Measurements from ENCODE around the gene CYS1. TPM values are rescaled to one million over a fixed set of nuclear protein-coding genes. Genes with fewer than 3 reads are reported as not detected.

The CYS1 gene
- total and polyA plus RNA-seq, 2 of the 8 experiments (the other 6 are each of a cell fraction or from before 2014, with no cell fraction given): 0.09 to 0.13 TPM

GRCh38 chr2:10016802-10017258 lies 63.4 kb downstream of the CYS1 start:
- Histone ChIP-seq H4K5ac (ENCODE audit: insufficient read length, low read depth, low read length) (no peak overlapping the region), H3K27me3 (replicated peaks in 1 of 4; ENCODE audit: control insufficient read depth in 3 of 4, extremely low read depth in 1 of 4, insufficient read depth in 3 of 4, low read length in 3 of 4) (no peaks in the 10 kb centered on the region), H3K18ac (ENCODE audit: extremely low read depth, low read length) (no peak overlapping the region), H3K9me3 (ENCODE audit: insufficient read depth in 2 of 2, low read depth in 1 of 2, low read length in 1 of 2) (no peaks in the 10 kb centered on the region; a peak in 1 of 4 replicates), H2BK20ac (ENCODE audit: low read length) (no peak overlapping the region), H3K4me1 (replicated peaks in 1 of 4; ENCODE audit: control insufficient read depth in 3 of 4, insufficient read depth in 4 of 4, low read length in 3 of 4) (no peaks in the 10 kb centered on the region), H2BK5ac (ENCODE audit: low read depth, low read length) (no peak overlapping the region), H3K56ac (replicated peaks; ENCODE audit: insufficient read length, low read depth, low read length) (no peak overlapping the region), H3K9ac (replicated peaks in 1 of 4; ENCODE audit: extremely low read depth in 1 of 4, low read depth in 3 of 4, low read length in 3 of 4) (no peak overlapping the region), H3K23ac (ENCODE audit: insufficient read length) (no peak overlapping the region), H4K8ac (ENCODE audit: extremely low read depth, insufficient read depth, low read length) (no peak overlapping the region), H2AFZ (ENCODE audit: low read length) (no peak overlapping the region), H3K36me3 (ENCODE audit: control insufficient read depth in 2 of 4, insufficient read depth in 4 of 4, low read length in 3 of 4) (no peaks in the 10 kb centered on the region), H4K91ac (replicated peaks; ENCODE audit: insufficient read length, low read length) (no peak overlapping the region), H3K14ac (ENCODE audit: insufficient read length) (no peak overlapping the region), H3K27ac (ENCODE audit: low read depth, low read length) (no peak overlapping the region), H4K20me1 (replicated peaks in 1 of 2; ENCODE audit: control insufficient read depth in 1 of 2, insufficient read depth in 2 of 2, low read length in 2 of 2) (peaks cover 0 to 2% of the 10 kb centered on the region in 2 experiments), H3K79me1 (ENCODE audit: low read depth, low read length) (no peaks in the 10 kb centered on the region), H3K4me3 (ENCODE audit: extremely low read depth in 1 of 4, insufficient read depth in 2 of 4, low read depth in 3 of 4, low read length in 4 of 4) (no peak overlapping the region), H2AK5ac (ENCODE audit: low read depth, low read length) (no peak overlapping the region), H3K23me2 (ENCODE audit: low read depth, low read length) (peaks cover 3% of the 10 kb centered on the region; the same call in 1 of the 2 replicates), H3K79me2 (ENCODE audit: control insufficient read depth in 1 of 2, insufficient read depth in 2 of 2, low read length in 2 of 2) (no peaks in the 10 kb centered on the region), H2BK12ac (ENCODE audit: low read depth, low read length) (no peak overlapping the region), H3K4ac (replicated peaks; ENCODE audit: insufficient read length, low read depth, low read length) (no peak overlapping the region), H2BK15ac (ENCODE audit: low read length) (no peak overlapping the region), H2BK120ac (replicated peaks; ENCODE audit: low read depth, low read length) (no peak overlapping the region), H3K4me2 (ENCODE audit: insufficient read depth in 1 of 2, low read depth in 2 of 2, low read length in 2 of 2) (no peak overlapping the region)
- ChIA-PET CTCF (ENCODE audit: partially characterized antibody) (interaction anchor here (0.6 to 3.2 kb wide), 7 partner anchors 9 to 405 kb away, joined by 3 to 12 read pairs (median 4); no protein-coding TSS in a partner anchor), POLR2A (ENCODE audit: partially characterized antibody) (interaction anchor here (1.2 kb wide), 2 partner anchors 12 to 26 kb away, joined by 4 read pairs; partner anchors contain the start of gene KLF11)
- FAIRE-seq (no peak), DNase-seq (ENCODE audit: low read depth in 1 of 2, low spot score in 2 of 2) (no peak)
- WGBS, 2 experiments (ENCODE audit: extremely low coverage in 1 of 2, insufficient coverage in 1 of 2, insufficient read length in 1 of 2, insufficient replicate concordance in 2 of 2, low coverage in 1 of 2, low lambda C conversion rate in 2 of 2, missing lambda C conversion rate in 1 of 2): 85% methylated on average over 8 of the region's 8 CpGs; no CpG with 5 or more reads in 1 of the 2 experiments
- no peak for TF ChIP-seq KDM1A (IDR thresholded peaks at IDR 0.05; ENCODE audit: borderline replicate concordance, low read length)
- TF ChIP-seq RBBP5 (IDR thresholded peaks at IDR 0.05; ENCODE audit: borderline replicate concordance, low read depth, low read length): no peak
- TF ChIP-seq TAF7 (optimal IDR thresholded peaks at IDR 0.05; ENCODE audit: borderline replicate concordance, low read depth, low read length): no peak
- no peak for TF ChIP-seq MAFK (IDR thresholded peaks at IDR 0.05; ENCODE audit: low read depth, low read length)
- TF ChIP-seq TBP (IDR thresholded peaks at IDR 0.05; ENCODE audit: low read depth, low read length): no peak
- TF ChIP-seq EZH2 (IDR thresholded peaks at IDR 0.05; ENCODE audit: low read depth, low read length, severe bottlenecking): no peak
- TF ChIP-seq RNF2 (IDR thresholded peaks at IDR 0.05; ENCODE audit: borderline replicate concordance, low read depth, low read length, missing control alignments, poor library complexity, severe bottlenecking): no peak
- TF ChIP-seq SIX5 (IDR thresholded peaks at IDR 0.05; ENCODE audit: low read depth, low read length): no peak
- TF ChIP-seq MAX (IDR thresholded peaks at IDR 0.05): no peak
- no peak for TF ChIP-seq HDAC2 (IDR thresholded peaks at IDR 0.05; ENCODE audit: borderline replicate concordance in 1 of 2, low read depth in 2 of 2, low read length in 2 of 2)
- no peak for TF ChIP-seq CBX5 (IDR thresholded peaks at IDR 0.05; ENCODE audit: low read depth, low read length)
- TF ChIP-seq TAF1 (IDR thresholded peaks at IDR 0.05; ENCODE audit: low read depth, low read length): no peak

Data from H1 (cell line).